Measurements from ENCODE around the gene ZNF594. TPM values are rescaled to one million over a fixed set of nuclear protein-coding genes. Genes with fewer than 3 reads are reported as not detected.
"Not testable (repeated sequence)": the region's sequence is repeated elsewhere in the genome, so short reads cannot be mapped to it uniquely, and the experiment has no call there.

ZNF594 gene
- total RNA-seq, 2 experiments from 2014 or later: 3.9 to 4.1 TPM

GRCh38 chr17:5131799-5132502 lies 59.7 kb downstream of the ZNF594 start:
- not testable (repeated sequence) for H3K27me3 Mint-ChIP-seq (ENCODE audit: low read depth)
- CTCF ChIA-PET: interaction anchor here (0.6 kb wide), 1 partner anchor 87 kb away, joined by 3 read pairs; no protein-coding TSS in a partner anchor

DNA sequence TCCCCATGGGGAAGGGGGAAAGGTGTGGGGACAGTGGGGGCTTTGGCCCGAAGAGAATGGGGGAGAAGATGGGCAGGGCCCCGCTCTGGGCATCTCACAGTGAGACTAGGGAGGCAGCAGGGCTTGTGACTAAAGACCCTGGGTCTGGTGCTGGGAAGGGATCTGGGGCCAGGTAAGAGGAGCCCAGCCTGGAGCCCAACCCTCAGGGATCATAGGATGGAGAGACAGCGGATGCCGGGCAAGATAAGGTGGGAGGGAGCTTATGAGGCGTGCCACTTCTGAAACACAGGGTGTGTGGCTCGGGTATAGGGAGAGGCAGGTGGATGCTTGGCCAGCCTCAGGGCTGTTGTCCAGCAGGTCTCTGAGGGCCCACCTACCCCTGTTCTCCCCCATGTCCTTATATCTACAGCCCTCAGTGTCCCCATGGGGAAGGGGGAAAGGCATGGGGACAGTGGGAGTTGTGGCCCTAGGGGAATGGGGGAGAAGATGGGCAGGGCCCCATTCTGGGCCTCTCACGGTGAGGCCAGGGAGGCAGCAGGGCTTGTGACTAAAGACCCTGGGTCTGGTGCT lies 60.4 kb downstream of the ZNF594 start:
- Mint-ChIP-seq H3K4me1 (ENCODE audit: low read depth) (no peaks in the 10 kb centered on the region), H3K4me3 (no peak overlapping the region), H3K36me3 (ENCODE audit: low read depth) (no peaks in the 10 kb centered on the region), H3K27ac (no peak overlapping the region), H3K27me3 (ENCODE audit: low read depth) (peaks cover 7% of the 10 kb centered on the region), H3K9me3 (no peaks in the 10 kb centered on the region)
- DNase-seq: no peak
- intact Hi-C loops (cut with micrococcal nuclease): no loop called here
- CTCF ChIA-PET: no interaction called here

More at GRCh38 chr17:5131799-5132502, 59.7 kb downstream of the ZNF594 start:
- H3K4me1 Mint-ChIP-seq (ENCODE audit: low read depth); intact Hi-C loops (cut with micrococcal nuclease); H3K9me3 Mint-ChIP-seq; H3K27ac Mint-ChIP-seq; DNase-seq; H3K4me3 Mint-ChIP-seq; H3K36me3 Mint-ChIP-seq (ENCODE audit: low read depth): not testable (repeated sequence)

DNA sequence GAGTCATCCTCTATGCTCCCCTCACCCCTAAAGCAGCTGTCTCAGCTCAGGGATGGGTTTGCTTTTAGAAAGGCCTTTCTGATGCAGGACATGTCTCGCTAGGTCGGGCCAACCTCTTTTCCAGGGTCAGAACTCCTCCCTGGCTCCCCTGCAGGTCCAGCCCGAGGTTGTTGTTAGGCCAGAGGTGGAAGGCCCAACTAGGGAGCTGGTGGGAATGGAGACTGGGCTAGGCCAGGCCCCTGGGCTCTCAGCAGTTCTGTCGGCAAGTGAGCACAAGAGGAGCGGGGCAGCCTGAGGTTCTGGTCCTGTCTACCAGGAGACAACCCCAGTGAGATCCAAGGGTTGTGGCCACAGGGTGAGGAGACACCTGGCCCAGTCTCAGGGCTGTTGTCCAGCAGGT lies 61.0 kb downstream of the ZNF594 start:
- H3K9me3 Mint-ChIP-seq; H3K4me3 Mint-ChIP-seq; intact Hi-C loops (cut with micrococcal nuclease); DNase-seq; H3K27me3 Mint-ChIP-seq (ENCODE audit: low read depth); H3K27ac Mint-ChIP-seq; H3K36me3 Mint-ChIP-seq (ENCODE audit: low read depth); CTCF ChIA-PET; H3K4me1 Mint-ChIP-seq (ENCODE audit: low read depth): not testable (repeated sequence)

- H3K4me3 Mint-ChIP-seq; DNase-seq; H3K9me3 Mint-ChIP-seq; H3K36me3 Mint-ChIP-seq (ENCODE audit: low read depth); CTCF ChIA-PET; H3K4me1 Mint-ChIP-seq (ENCODE audit: low read depth); intact Hi-C loops (cut with micrococcal nuclease); H3K27ac Mint-ChIP-seq; H3K27me3 Mint-ChIP-seq (ENCODE audit: low read depth): not testable (repeated sequence)
Observed at GRCh38 chr17:5130261-5130660, 61.4 kb downstream of the ZNF594 start.

GRCh38 chr17:5129770-5130169 lies 61.9 kb downstream of the ZNF594 start:
- CTCF ChIA-PET; H3K27me3 Mint-ChIP-seq (ENCODE audit: low read depth); H3K36me3 Mint-ChIP-seq (ENCODE audit: low read depth); intact Hi-C loops (cut with micrococcal nuclease); H3K4me3 Mint-ChIP-seq; H3K4me1 Mint-ChIP-seq (ENCODE audit: low read depth); H3K9me3 Mint-ChIP-seq; DNase-seq; H3K27ac Mint-ChIP-seq: not testable (repeated sequence)

Other genes with a start within 250 kb of the ZNF594 start
- 1,000 to 10,000 TPM; 1,812 to 1,876 TPM for gene PFN1, start 243.3 kb downstream of the ZNF594 start, total RNA-seq
- gene ENO3, start 240.7 kb downstream of the ZNF594 start, total RNA-seq: 10 to 100 TPM; 26.7 to 28.9 TPM
- gene SPAG7, start 224.1 kb downstream of the ZNF594 start, total RNA-seq: 10 to 100 TPM; 68.6 to 70.2 TPM
- 10 to 100 TPM; 79.1 to 79.5 TPM for gene CAMTA2, start 204.2 kb downstream of the ZNF594 start, total RNA-seq
- gene INCA1, start 194.3 kb downstream of the ZNF594 start, total RNA-seq: under 1 TPM; 0.21 to 0.54 TPM
- gene KIF1C, start 193.9 kb downstream of the ZNF594 start, total RNA-seq: 10 to 100 TPM; 30.5 to 31.1 TPM
- gene SLC52A1, start 156.4 kb downstream of the ZNF594 start, total RNA-seq: under 1 TPM; 0.12 to 0.19 TPM
- gene ZFP3, start 113.4 kb downstream of the ZNF594 start, total RNA-seq: under 1 TPM; 0.62 to 0.83 TPM
- gene ZNF232, start 80.0 kb downstream of the ZNF594 start, total RNA-seq: 1 to 10 TPM; 9.1 to 9.5 TPM
- under 1 TPM in 1 of 2 experiments, not detected in 1; 0.05 TPM for gene USP6, start 75.8 kb downstream of the ZNF594 start, total RNA-seq
- not detected for gene SCIMP, start 43.0 kb upstream of the ZNF594 start, total RNA-seq
- 10 to 100 TPM; 57.9 to 59.3 TPM for gene RABEP1, start 90.4 kb upstream of the ZNF594 start, total RNA-seq
- 100 to 1,000 TPM; 115 to 131 TPM for gene NUP88, start 227.8 kb upstream of the ZNF594 start, total RNA-seq
- gene RPAIN, start 228.3 kb upstream of the ZNF594 start, total RNA-seq: 10 to 100 TPM; 64.7 to 68.8 TPM
- gene C1QBP, start 247.3 kb upstream of the ZNF594 start, total RNA-seq: 100 to 1,000 TPM; 435 to 460 TPM